PC-9 (cell line): ENCODE results near the gene DIPK1B. TPM values are rescaled to one million over a fixed set of nuclear protein-coding genes. Genes with fewer than 3 reads are reported as not detected.
A peak's percentile ranks its signal among the peaks of the same experiment; 100 is the strongest.

Source experiments
- BruUV-seq: library from RNA; stranded (reverse); fragments of 400-500 nt; replicated peaks from 2 replicates; lab custom pipeline; 2021; lab: Mats Ljungman, UMichigan
- CTCF ChIA-PET: fragments of 300-600 bp; sonication (Branson Sonifier 250); formaldehyde crosslinking; loops from one replicate; lab custom pipeline; 2022; ENCODE audit warnings: antibody characterized with exemption; lab: Charles Lee
- POLR2A ChIA-PET: fragments of 300-600 bp; sonication (Branson Sonifier 250); formaldehyde crosslinking; loops from one replicate; lab custom pipeline; 2022; ENCODE audit warnings: antibody characterized with exemption; ENCODE audit not compliant: unreplicated experiment; lab: Charles Lee
- DNase-seq, 2 experiments: peaks; one replicate each; pipeline versions ENCODE4 v3.0.0 to v3.0.0-alpha.2; 2015 to 2022; ENCODE audit warnings: mixed read lengths in 1 of 2
- H2AFZ ChIP-seq: fragments of 200-600 bp; sonication (generic); 2 replicates; pipeline ENCODE4 v1.8.1; 2017; ENCODE audit warnings: antibody characterized with exemption
- H3F3A ChIP-seq: fragments of 200-600 bp; sonication (generic); 2 replicates; pipeline ENCODE4 v1.8.1; 2017; ENCODE audit warnings: antibody characterized with exemption, mild to moderate bottlenecking, low read depth; ENCODE audit not compliant: insufficient read depth
- H3K27ac ChIP-seq: fragments of 200-600 bp; sonication (generic); 2 replicates; pipeline ENCODE4 v1.6.1; 2016; ENCODE audit warnings: mixed run types
- H3K27me3 ChIP-seq: fragments of 200-600 bp; sonication (generic); 2 replicates; pipeline ENCODE4 v1.6.1; 2016; ENCODE audit warnings: low read depth, mixed run types; ENCODE audit not compliant: insufficient read depth
- H3K36me3 ChIP-seq: fragments of 200-600 bp; sonication (generic); 2 replicates; pipeline ENCODE4 v1.6.1; 2016; ENCODE audit warnings: low read depth, mixed run types
- H3K4me1 ChIP-seq: fragments of 200-600 bp; sonication (generic); replicated peaks from 2 replicates; pipeline ENCODE4 v1.6.1; 2016; ENCODE audit warnings: mixed run types; ENCODE audit not compliant: insufficient read depth
- H3K4me2 ChIP-seq: fragments of 200-600 bp; sonication (generic); 2 replicates; pipeline ENCODE4 v1.6.1; 2017; ENCODE audit warnings: mixed run types
- H3K4me3 ChIP-seq: fragments of 200-600 bp; sonication (generic); 2 replicates; pipeline ENCODE4 v1.6.1; 2016; ENCODE audit warnings: mixed run types
- H3K79me2 ChIP-seq: fragments of 200-600 bp; sonication (generic); 2 replicates; pipeline ENCODE4 v1.6.1; 2017; ENCODE audit warnings: low read depth, mixed run types
- H3K9me2 ChIP-seq: fragments of 200-600 bp; sonication (generic); 2 replicates; pipeline ENCODE4 v1.8.1; 2017; ENCODE audit warnings: mild to moderate bottlenecking; ENCODE audit not compliant: insufficient read depth
- H3K9me3 ChIP-seq: fragments of 200-600 bp; sonication (generic); 2 replicates; pipeline ENCODE4 v1.8.1; 2016; ENCODE audit warnings: low read depth; ENCODE audit not compliant: insufficient read depth
- H4K20me1 ChIP-seq: fragments of 200-600 bp; sonication (generic); 2 replicates; pipeline ENCODE4 v1.8.1; 2017; ENCODE audit not compliant: insufficient read depth
- EZH2 ChIP-seq: fragments of 200-600 bp; sonication (generic); IDR thresholded peaks from 2 replicates; pipeline ENCODE4 v1.8.0; 2017; ENCODE audit warnings: antibody characterized with exemption, low read depth
- intact Hi-C: fragments of 100-400 bp; cut with micrococcal nuclease; formaldehyde crosslinking; loops from one replicate; pipeline ENCODE4 v1.10.0; 2022; ENCODE audit not compliant: unreplicated experiment
- total RNA-seq: library from RNA; stranded (reverse); gene quantifications from 2 replicates; pipeline ENCODE4 v1.2.3, GENCODE V29; 2021
- TF ChIP-seq, protein P1 (sequence below): fragments of 200-600 bp; sonication (generic); conservative IDR thresholded peaks from 2 replicates; pipeline ENCODE4 v1.6.1; 2017; ENCODE audit warnings: mixed run types, antibody characterized with exemption, mild to moderate bottlenecking, moderate library complexity

DIPK1B gene
- total RNA-seq, 1 experiment from 2014 or later: 19.0 TPM

DNA sequence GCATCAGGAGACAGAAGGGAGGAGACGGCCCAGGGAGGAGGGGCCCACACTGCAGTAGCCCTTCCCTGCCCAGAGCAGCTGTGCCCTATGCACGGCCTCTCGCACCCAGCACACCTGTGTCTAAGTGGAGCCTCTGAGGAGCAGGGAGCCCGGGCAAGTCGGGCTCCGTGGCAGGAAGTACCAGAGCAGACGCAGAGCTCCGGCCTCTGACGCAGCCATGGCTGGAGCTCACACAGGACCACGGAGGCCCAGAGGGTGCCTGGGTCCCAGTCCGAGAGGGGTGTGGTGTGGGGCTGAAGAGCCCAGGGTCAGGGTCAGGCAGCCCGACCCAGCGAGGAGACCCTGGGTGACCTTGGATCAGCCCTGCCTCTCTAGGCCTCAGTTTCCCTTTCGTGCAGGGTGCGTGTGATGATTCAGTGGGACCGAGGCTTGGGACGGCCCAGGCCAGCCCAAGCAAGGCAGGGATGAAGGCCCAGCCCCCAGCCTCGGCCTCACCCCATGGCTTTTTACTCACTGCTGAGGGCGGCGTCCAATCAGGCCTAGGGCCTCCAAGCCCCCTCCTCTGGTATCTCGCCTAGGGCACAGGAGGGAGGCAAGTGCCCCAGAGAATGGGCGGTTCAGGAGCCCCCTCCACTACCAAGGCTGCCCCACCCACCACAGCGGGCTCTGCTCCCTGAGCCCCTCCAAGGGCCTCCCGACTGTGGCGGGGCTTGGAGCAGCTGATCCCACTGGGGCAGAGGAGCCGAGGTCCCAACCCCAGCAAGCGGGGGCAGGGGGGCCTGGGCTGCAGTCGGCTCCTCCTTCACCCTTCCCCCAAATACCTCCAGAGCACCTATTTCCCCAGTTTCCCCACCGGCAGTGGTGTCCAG lies 20.8 kb upstream of the DIPK1B start:
- CTCF ChIA-PET: no interaction called here
- H3K27ac ChIP-seq: no peak overlapping the region
- intact Hi-C loops: loop anchor here (5.0 kb wide), 1 partner anchor 144 kb away; the partner anchor contains the start of gene NOTCH1

DNA sequence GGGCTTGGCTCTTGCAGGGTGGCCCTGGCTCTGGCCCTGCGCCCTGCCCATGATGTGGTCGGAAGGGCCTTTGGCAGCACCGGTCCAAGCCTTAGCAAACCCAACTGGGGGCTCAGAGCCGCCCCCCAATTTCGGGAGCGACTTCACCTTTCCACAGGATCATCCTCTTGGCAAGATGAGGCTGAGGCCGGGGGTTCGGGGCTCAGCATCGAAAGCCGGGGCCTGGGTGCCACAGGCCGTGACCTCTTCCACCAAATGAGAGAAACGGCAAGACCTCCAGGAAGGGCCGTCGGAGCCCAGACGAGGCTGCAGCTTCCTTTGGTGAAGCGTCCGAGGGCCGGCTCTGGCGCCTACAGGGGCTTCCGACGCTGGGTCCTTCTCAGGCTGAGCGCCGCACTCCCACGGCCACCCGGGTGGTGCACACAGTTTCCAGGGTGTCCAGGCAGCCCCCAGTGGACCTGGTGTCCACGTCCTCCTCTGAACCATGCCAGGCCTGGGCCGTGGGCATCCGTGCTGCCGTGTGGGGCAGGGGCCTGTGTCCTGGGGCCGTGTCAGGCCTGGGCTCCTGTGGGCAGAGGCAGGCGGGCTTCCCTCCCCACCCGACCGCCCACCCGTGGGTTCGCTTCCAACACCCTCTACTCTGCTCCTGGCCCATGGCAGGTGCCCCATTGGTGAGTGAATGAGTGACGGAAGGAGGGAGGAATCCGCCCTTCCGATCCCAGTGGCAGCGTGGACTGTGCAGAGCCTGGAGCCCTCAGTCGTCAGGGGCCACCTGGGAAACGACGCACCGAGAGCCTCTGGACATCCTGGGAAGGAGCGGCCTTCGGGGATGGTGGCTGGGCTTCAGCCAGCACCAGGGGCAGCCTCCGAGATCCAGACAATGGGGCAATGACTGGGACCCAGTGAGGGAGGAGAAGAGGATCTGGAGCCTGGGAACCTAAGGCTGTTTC lies 19.9 kb upstream of the DIPK1B start:
- Histone ChIP-seq H3K9me2 (no peaks in the 10 kb centered on the region), H3K4me3 (no peak overlapping the region), H4K20me1 (no peaks in the 10 kb centered on the region), H2AFZ (no peak overlapping the region), H3K27me3 (no peaks in the 10 kb centered on the region), H3K9me3 (no peaks in the 10 kb centered on the region), H3K79me2 (no peaks in the 10 kb centered on the region), H3K36me3 (no peaks in the 10 kb centered on the region), H3K4me2 (peak overlapping the region; percentile 46; the same call in 1 of the 2 replicates), H3K27ac (no peak overlapping the region), H3K4me1 (peaks cover 57% of the 10 kb centered on the region), H3F3A (peaks cover 38% of the 10 kb centered on the region)
- intact Hi-C loops: loop anchor here (5.0 kb wide), 1 partner anchor 145 kb away; the partner anchor contains the start of gene NOTCH1
- BruUV-seq: no TSS peak
- DNase-seq: no peak
- CTCF ChIA-PET: no interaction called here
- POLR2A ChIA-PET: no interaction called here
- TF ChIP-seq EZH2: no peak
- TF ChIP-seq, protein P1, sequence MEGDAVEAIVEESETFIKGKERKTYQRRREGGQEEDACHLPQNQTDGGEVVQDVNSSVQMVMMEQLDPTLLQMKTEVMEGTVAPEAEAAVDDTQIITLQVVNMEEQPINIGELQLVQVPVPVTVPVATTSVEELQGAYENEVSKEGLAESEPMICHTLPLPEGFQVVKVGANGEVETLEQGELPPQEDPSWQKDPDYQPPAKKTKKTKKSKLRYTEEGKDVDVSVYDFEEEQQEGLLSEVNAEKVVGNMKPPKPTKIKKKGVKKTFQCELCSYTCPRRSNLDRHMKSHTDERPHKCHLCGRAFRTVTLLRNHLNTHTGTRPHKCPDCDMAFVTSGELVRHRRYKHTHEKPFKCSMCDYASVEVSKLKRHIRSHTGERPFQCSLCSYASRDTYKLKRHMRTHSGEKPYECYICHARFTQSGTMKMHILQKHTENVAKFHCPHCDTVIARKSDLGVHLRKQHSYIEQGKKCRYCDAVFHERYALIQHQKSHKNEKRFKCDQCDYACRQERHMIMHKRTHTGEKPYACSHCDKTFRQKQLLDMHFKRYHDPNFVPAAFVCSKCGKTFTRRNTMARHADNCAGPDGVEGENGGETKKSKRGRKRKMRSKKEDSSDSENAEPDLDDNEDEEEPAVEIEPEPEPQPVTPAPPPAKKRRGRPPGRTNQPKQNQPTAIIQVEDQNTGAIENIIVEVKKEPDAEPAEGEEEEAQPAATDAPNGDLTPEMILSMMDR: no peak

More for the DNA sequence above, 20.8 kb upstream of the DIPK1B start:
- H2AFZ ChIP-seq: no peak overlapping the region
- POLR2A ChIA-PET: no interaction called here
- no peak for DNase-seq
- H3K4me3 ChIP-seq: no peak overlapping the region
- no peaks in the 10 kb centered on the region for H4K20me1 ChIP-seq
- BruUV-seq: no TSS peak
- TF ChIP-seq, protein P1: no peak
- no peak for TF ChIP-seq EZH2
- no peaks in the 10 kb centered on the region for H3K9me2 ChIP-seq
- peaks cover under 1% of the 10 kb centered on the region for H3K79me2 ChIP-seq
- no peaks in the 10 kb centered on the region for H3K36me3 ChIP-seq
- H3K27me3 ChIP-seq: no peaks in the 10 kb centered on the region
- H3K4me2 ChIP-seq: no peak overlapping the region
- no peaks in the 10 kb centered on the region for H3K9me3 ChIP-seq
- peaks cover 38% of the 10 kb centered on the region for H3F3A ChIP-seq
- H3K4me1 ChIP-seq: peaks cover 57% of the 10 kb centered on the region

DNA sequence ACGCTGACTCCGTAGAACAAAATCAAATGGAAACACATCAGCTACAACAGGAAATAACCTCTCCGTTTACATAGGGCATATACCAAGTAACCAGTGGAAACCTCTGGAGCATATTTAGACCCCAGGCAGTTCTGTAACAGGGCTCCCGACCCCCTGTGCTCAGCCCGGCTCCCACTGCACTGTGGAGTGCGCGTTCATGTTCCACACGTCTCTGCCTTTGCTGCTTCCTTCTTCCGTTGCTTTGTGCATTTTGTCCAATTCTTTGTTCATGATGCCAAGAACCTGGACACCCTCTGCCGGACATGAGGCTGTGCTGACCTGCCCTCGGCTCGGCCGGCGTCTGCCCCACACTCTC lies 19.3 kb upstream of the DIPK1B start:
- Histone ChIP-seq H3K4me3 (no peak overlapping the region), H3K79me2 (no peaks in the 10 kb centered on the region), H3K27me3 (no peaks in the 10 kb centered on the region), H3K36me3 (no peaks in the 10 kb centered on the region), H3K4me1 (peaks cover 52% of the 10 kb centered on the region), H3F3A (peaks cover 37% of the 10 kb centered on the region), H3K4me2 (peak overlapping the region; percentile 46), H2AFZ (no peak overlapping the region), H4K20me1 (no peaks in the 10 kb centered on the region), H3K9me3 (no peaks in the 10 kb centered on the region), H3K9me2 (no peaks in the 10 kb centered on the region), H3K27ac (peak overlapping the region; percentile 94)
- no peak for TF ChIP-seq EZH2
- TF ChIP-seq, protein P1: no peak
- TSS peak; percentile 33 for BruUV-seq
- no peak for DNase-seq
- CTCF ChIA-PET: interaction anchor here (0.7 to 1.1 kb wide), 4 partner anchors 20 to 292 kb away, joined by 3 to 7 read pairs (median 4); no protein-coding TSS in a partner anchor
- POLR2A ChIA-PET: interaction anchor here (0.6 to 0.9 kb wide), 3 partner anchors 11 to 330 kb away, joined by 3 to 12 read pairs (median 6); partner anchors contain the start of gene DNLZ
- intact Hi-C loops: loop anchor here (5.0 kb wide), 1 partner anchor 146 kb away; the partner anchor contains the start of gene NOTCH1
